ENCODE measurements around the gene ZFPM1. TPM values are rescaled to one million over a fixed set of nuclear protein-coding genes. Genes with fewer than 3 reads are reported as not detected.

The ZFPM1 gene
- total and polyA plus RNA-seq, 2 of the 8 experiments (the other 6 are each of a cell fraction or from before 2014, with no cell fraction given): 0.74 to 4.8 TPM

DNA sequence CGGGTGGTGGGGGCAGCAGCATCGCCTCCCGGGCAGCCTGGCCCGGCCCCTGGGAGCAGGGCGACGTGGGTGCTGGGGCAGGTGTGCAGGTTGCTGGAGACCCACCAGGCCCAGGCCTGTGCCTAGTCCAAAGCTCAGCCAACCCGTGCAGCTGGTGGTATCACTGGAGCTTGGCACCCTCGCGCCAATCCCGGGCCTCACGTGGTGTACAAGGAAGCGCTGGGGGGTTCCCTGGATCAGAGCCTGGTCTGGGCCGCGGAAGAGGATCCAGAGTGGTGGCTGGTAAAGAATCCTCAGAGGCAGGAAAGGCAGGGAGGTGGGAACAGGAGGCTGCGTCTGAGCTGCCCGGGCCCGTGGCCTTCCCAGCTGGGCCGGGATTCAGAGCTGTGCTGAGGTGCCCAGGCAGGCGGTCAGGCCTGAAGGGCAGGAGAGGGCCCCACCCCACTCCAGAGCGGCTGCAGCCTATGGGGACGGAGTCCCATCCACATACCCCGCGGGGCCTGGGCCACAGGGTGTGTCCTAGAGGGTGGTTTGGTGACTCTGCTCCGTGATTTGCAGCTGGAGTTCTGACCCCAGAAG, 36.2 kb downstream of the ZFPM1 start:
- no peaks in the 10 kb centered on the region for H3K27me3 ChIP-seq (replicated peaks in 1 of 4; ENCODE audit: control insufficient read depth in 3 of 4, extremely low read depth in 1 of 4, insufficient read depth in 3 of 4, low read length in 3 of 4)
- WGBS, 2 experiments (ENCODE audit: extremely low coverage in 1 of 2, insufficient coverage in 1 of 2, insufficient read length in 1 of 2, insufficient replicate concordance in 2 of 2, low coverage in 1 of 2, low lambda C conversion rate in 2 of 2, missing lambda C conversion rate in 1 of 2): 91% methylated on average over 23 of the region's 24 CpGs; no CpG with 5 or more reads in 1 of the 2 experiments
- no peaks in the 10 kb centered on the region for H3K23me2 ChIP-seq (ENCODE audit: low read depth, low read length)
- no peak overlapping the region for H4K91ac ChIP-seq (replicated peaks; ENCODE audit: insufficient read length, low read length)
- H3K56ac ChIP-seq (replicated peaks; ENCODE audit: insufficient read length, low read depth, low read length): no peak overlapping the region
- no peaks in the 10 kb centered on the region for H3K9me3 ChIP-seq (ENCODE audit: insufficient read depth in 2 of 2, low read depth in 1 of 2, low read length in 1 of 2)
- H2BK120ac ChIP-seq (replicated peaks; ENCODE audit: low read depth, low read length): no peak overlapping the region
- H3K4ac ChIP-seq (replicated peaks; ENCODE audit: insufficient read length, low read depth, low read length): no peak overlapping the region
- H3K79me1 ChIP-seq (ENCODE audit: low read depth, low read length): no peaks in the 10 kb centered on the region; the same call in 1 of the 2 replicates
- no peak overlapping the region for H4K5ac ChIP-seq (ENCODE audit: insufficient read length, low read depth, low read length)
- no peak overlapping the region for H2BK5ac ChIP-seq (ENCODE audit: low read depth, low read length)
- H3K23ac ChIP-seq (ENCODE audit: insufficient read length): no peak overlapping the region
- H3K14ac ChIP-seq (ENCODE audit: insufficient read length): no peak overlapping the region
- ChIA-PET CTCF (ENCODE audit: partially characterized antibody) (interaction anchor here (0.8 to 3.5 kb wide), 15 partner anchors 9 to 51 kb away, joined by 3 to 19 read pairs (median 6); partner anchors contain the start of gene ZFPM1), POLR2A (ENCODE audit: partially characterized antibody) (interaction anchor here (1.2 kb wide), 1 partner anchor 21 kb away, joined by 3 read pairs; no protein-coding TSS in a partner anchor)
- H2AK5ac ChIP-seq (ENCODE audit: low read depth, low read length): no peak overlapping the region
- H3K4me2 ChIP-seq (ENCODE audit: insufficient read depth in 1 of 2, low read depth in 2 of 2, low read length in 2 of 2): no peak overlapping the region
- FAIRE-seq (no peak), DNase-seq (ENCODE audit: low read depth in 1 of 2, low spot score in 2 of 2) (no peak)
- 0 out of 7 replicates have a peak, but pooled peaks cover 0 to 2% (median 0%) of the 10 kb centered on the region in 4 experiments for H3K4me1 ChIP-seq (replicated peaks in 1 of 4; ENCODE audit: control insufficient read depth in 3 of 4, insufficient read depth in 4 of 4, low read length in 3 of 4)
- no peak overlapping the region for H3K4me3 ChIP-seq (ENCODE audit: extremely low read depth in 1 of 4, insufficient read depth in 2 of 4, low read depth in 3 of 4, low read length in 4 of 4)
- H3K79me2 ChIP-seq (ENCODE audit: control insufficient read depth in 1 of 2, insufficient read depth in 2 of 2, low read length in 2 of 2): no peaks in the 10 kb centered on the region
- H3K18ac ChIP-seq (ENCODE audit: extremely low read depth, low read length): no peak overlapping the region
- no peak overlapping the region for H3K27ac ChIP-seq (ENCODE audit: low read depth, low read length)
- peak overlapping the region; percentile 68; the same call in 1 of the 2 replicates for H4K8ac ChIP-seq (ENCODE audit: extremely low read depth, insufficient read depth, low read length)
- H4K20me1 ChIP-seq (replicated peaks in 1 of 2; ENCODE audit: control insufficient read depth in 1 of 2, insufficient read depth in 2 of 2, low read length in 2 of 2): peaks cover 0 to 2% of the 10 kb centered on the region in 2 experiments
- H3K9ac ChIP-seq (replicated peaks in 1 of 4; ENCODE audit: extremely low read depth in 1 of 4, low read depth in 3 of 4, low read length in 3 of 4): no peak overlapping the region
- TF ChIP-seq JUND (IDR thresholded peaks at IDR 0.05; ENCODE audit: low read length): no peak
- TF ChIP-seq GABPA (IDR thresholded peaks at IDR 0.05; ENCODE audit: borderline replicate concordance, insufficient read depth, low read length): no peak
- TF ChIP-seq POU5F1 (IDR thresholded peaks at IDR 0.05; ENCODE audit: low read depth, low read length): no peak
- no peak for TF ChIP-seq EZH2 (IDR thresholded peaks at IDR 0.05; ENCODE audit: low read depth, low read length, severe bottlenecking)
- H3K36me3 ChIP-seq (ENCODE audit: control insufficient read depth in 2 of 4, insufficient read depth in 4 of 4, low read length in 3 of 4): no peaks in the 10 kb centered on the region
- H2BK12ac ChIP-seq (ENCODE audit: low read depth, low read length): no peak overlapping the region
- no peak overlapping the region for H2BK15ac ChIP-seq (ENCODE audit: low read length)
- no peak overlapping the region for H2BK20ac ChIP-seq (ENCODE audit: low read length)
- no peak overlapping the region for H2AFZ ChIP-seq (ENCODE audit: low read length)
